Renal pelvis (tissue), 4 donors: ENCODE measurements around the gene EFNA4. TPM values are rescaled to one million over a fixed set of nuclear protein-coding genes. Genes with fewer than 3 reads are reported as not detected.

Experiments
- DNase-seq: peaks from one replicate; pipeline ENCODE4 v3.0.0-alpha.2; 2013
- polyA plus RNA-seq, 3 donors: library from polyadenylated mRNA; unstranded; fragments of 120-200 nt; gene quantifications; one replicate each; pipeline ENCODE4 v1.2.1, GENCODE V29; 2013; ENCODE audit not compliant: insufficient read length in 3 of 3

Gene EFNA4
- polyA plus RNA-seq, 3 donors: 22.1 to 23.7 (median 23.0) TPM

- DNase-seq: no peak
These were observed 13.6 kb upstream of the EFNA4 start for GRCh38 chr1:155049651-155050559.

- DNase-seq: peak; percentile 65
These were observed 12.8 kb upstream of the EFNA4 start, which contains the start of gene ADAM15 for GRCh38 chr1:155050560-155051341. Gene ADAM15, plus strand, starts transcription at chr1:155051316. Its CDS starts 71 bp downstream, at chr1:155051387.

- no peak for DNase-seq
These were observed 12.2 kb upstream of the EFNA4 start for GRCh38 chr1:155051342-155051776.

- DNase-seq: no peak
These were observed 11.7 kb upstream of the EFNA4 start for GRCh38 chr1:155051777-155052398.

GRCh38 chr1:155052439-155053395, 10.8 kb upstream of the EFNA4 start:
- DNase-seq: no peak

GRCh38 chr1:155053531-155054105, 9.9 kb upstream of the EFNA4 start:
- no peak for DNase-seq

- no peak for DNase-seq
These were observed 6.4 kb upstream of the EFNA4 start for GRCh38 chr1:155057104-155057503.

GRCh38 chr1:155057788-155058211, 5.7 kb upstream of the EFNA4 start:
- DNase-seq: no peak

- no peak for DNase-seq
These were observed 2.8 kb upstream of the EFNA4 start for GRCh38 chr1:155060736-155061135.

- DNase-seq: no peak
These were observed 2.0 kb upstream of the EFNA4 start for GRCh38 chr1:155061381-155062150.

GRCh38 chr1:155062151-155062686, 1.3 kb upstream of the EFNA4 start:
- no peak for DNase-seq

- no peak for DNase-seq
These were observed 683 bp upstream of the EFNA4 start for GRCh38 chr1:155062702-155063411.

GRCh38 chr1:155064111-155064831, 731 bp downstream of the EFNA4 start:
- DNase-seq: no peak

- no peak for DNase-seq
These were observed 1.4 kb downstream of the EFNA4 start for GRCh38 chr1:155064832-155065429.

GRCh38 chr1:155066777-155067176, 3.2 kb downstream of the EFNA4 start:
- no peak for DNase-seq

- no peak for DNase-seq
These were observed 5.1 kb downstream of the EFNA4 start for GRCh38 chr1:155068599-155068998.

GRCh38 chr1:155069551-155070157, 6.1 kb downstream of the EFNA4 start:
- DNase-seq: no peak
